ENCODE data around the gene PGM1.

GRCh38 chr1:63632110-63632509 is 38.9 kb downstream of the PGM1 start:
- TF ChIP-seq CTCF (IDR thresholded peaks at IDR 0.05) (no peak), POLR2A (IDR thresholded peaks at IDR 0.05) (no peak)
